Measurements from ENCODE around the gene ZKSCAN4.

The ZKSCAN4 gene

GRCh38 chr6:28264834-28265401 lies 12.8 kb upstream of the ZKSCAN4 start:
- Mint-ChIP-seq H3K4me1 (peaks cover 10% of the 10 kb centered on the region), H3K9me3 (no peaks in the 10 kb centered on the region), H3K36me3 (no peaks in the 10 kb centered on the region), H3K27me3 (peaks cover 10% of the 10 kb centered on the region), H3K27ac (no peak overlapping the region), H3K4me3 (no peak overlapping the region)
- CTCF ChIA-PET: no interaction called here
- no peak for DNase-seq

GRCh38 chr6:28263922-28264321 lies 11.9 kb upstream of the ZKSCAN4 start:
- Mint-ChIP-seq H3K4me3 (no peak overlapping the region), H3K4me1 (peaks cover 8% of the 10 kb centered on the region), H3K27me3 (peaks cover 20% of the 10 kb centered on the region), H3K9me3 (peaks cover under 1% of the 10 kb centered on the region), H3K36me3 (peaks cover 2% of the 10 kb centered on the region), H3K27ac (no peak overlapping the region)
- DNase-seq: no peak
- CTCF ChIA-PET: no interaction called here

GRCh38 chr6:28258877-28259777 lies 7.1 kb upstream of the ZKSCAN4 start, which contains the start of gene NKAPL:
Gene NKAPL (plus strand): TSS chr6:28259297. CDS start chr6:28259372, 75 bp downstream.
- peaks cover 35% of the 10 kb centered on the region for H3K27me3 Mint-ChIP-seq
- CTCF ChIA-PET: no interaction called here
- DNase-seq: peak; percentile 58
- peaks cover 7% of the 10 kb centered on the region for H3K9me3 Mint-ChIP-seq
- no peak within 1 kb of the TSS for H3K4me3 Mint-ChIP-seq
- H3K4me1 Mint-ChIP-seq: peaks cover 7% of the 10 kb centered on the region
- H3K36me3 Mint-ChIP-seq: peaks cover 9% of the 10 kb centered on the region
- H3K27ac Mint-ChIP-seq: peak within 1 kb of the TSS; percentile 60

GRCh38 chr6:28257042-28257441 lies 5.0 kb upstream of the ZKSCAN4 start:
- CTCF ChIA-PET: no interaction called here
- DNase-seq: no peak
- H3K36me3 Mint-ChIP-seq: peaks cover 10% of the 10 kb centered on the region
- H3K27ac Mint-ChIP-seq: no peak overlapping the region
- peaks cover 7% of the 10 kb centered on the region for H3K9me3 Mint-ChIP-seq
- peaks cover 14% of the 10 kb centered on the region for H3K4me1 Mint-ChIP-seq
- peaks cover 32% of the 10 kb centered on the region for H3K27me3 Mint-ChIP-seq
- no peak overlapping the region for H3K4me3 Mint-ChIP-seq

GRCh38 chr6:28254121-28254519 lies 2.1 kb upstream of the ZKSCAN4 start:
- DNase-seq: no peak
- CTCF ChIA-PET: interaction anchor here (0.7 kb wide), 1 partner anchor 13 kb away, joined by 3 read pairs; the partner anchor contains the start of gene ZSCAN26
- H3K4me1 Mint-ChIP-seq: peaks cover 38% of the 10 kb centered on the region

GRCh38 chr6:28251661-28252008 lies 434 bp downstream of the ZKSCAN4 start:
- Mint-ChIP-seq H3K36me3 (peaks cover 31% of the 10 kb centered on the region), H3K27me3 (peaks cover 10% of the 10 kb centered on the region), H3K27ac (peak overlapping the region; percentile 91), H3K4me3 (peak overlapping the region; percentile 98), H3K9me3 (no peaks in the 10 kb centered on the region), H3K4me1 (peaks cover 39% of the 10 kb centered on the region)
- CTCF ChIA-PET: interaction anchor here (1.1 kb wide), 1 partner anchor 105 kb away, joined by 4 read pairs; no protein-coding TSS in a partner anchor
- DNase-seq: peak; percentile 65

More at GRCh38 chr6:28254121-28254519, 2.1 kb upstream of the ZKSCAN4 start:
- Mint-ChIP-seq H3K27ac (no peak overlapping the region), H3K4me3 (no peak overlapping the region), H3K27me3 (peaks cover 17% of the 10 kb centered on the region), H3K36me3 (peaks cover 21% of the 10 kb centered on the region), H3K9me3 (peaks cover 7% of the 10 kb centered on the region)

- Mint-ChIP-seq H3K27me3 (peaks cover 5% of the 10 kb centered on the region), H3K9me3 (no peaks in the 10 kb centered on the region), H3K27ac (no peak overlapping the region), H3K36me3 (peaks cover 40% of the 10 kb centered on the region), H3K4me3 (peak overlapping the region; percentile 61), H3K4me1 (peaks cover 39% of the 10 kb centered on the region)
- no peak for DNase-seq
- CTCF ChIA-PET: interaction anchor here (0.9 kb wide), 1 partner anchor 105 kb away, joined by 6 read pairs; no protein-coding TSS in a partner anchor
Measured at GRCh38 chr6:28250747-28251146, 1.3 kb downstream of the ZKSCAN4 start.

GRCh38 chr6:28248916-28249315 lies 3.2 kb downstream of the ZKSCAN4 start:
- H3K27me3 Mint-ChIP-seq: no peaks in the 10 kb centered on the region
- H3K27ac Mint-ChIP-seq: no peak overlapping the region
- peaks cover 39% of the 10 kb centered on the region for H3K4me1 Mint-ChIP-seq
- no peak overlapping the region for H3K4me3 Mint-ChIP-seq
- CTCF ChIA-PET: no interaction called here
- H3K9me3 Mint-ChIP-seq: no peaks in the 10 kb centered on the region
- peaks cover 57% of the 10 kb centered on the region for H3K36me3 Mint-ChIP-seq
- no peak for DNase-seq

GRCh38 chr6:28245206-28245941 lies 6.7 kb downstream of the ZKSCAN4 start:
- Mint-ChIP-seq H3K36me3 (peaks cover 54% of the 10 kb centered on the region), H3K9me3 (no peaks in the 10 kb centered on the region), H3K4me1 (peaks cover 16% of the 10 kb centered on the region), H3K4me3 (no peak overlapping the region), H3K27me3 (no peaks in the 10 kb centered on the region), H3K27ac (no peak overlapping the region)
- no peak for DNase-seq
- CTCF ChIA-PET: no interaction called here

GRCh38 chr6:28243946-28244345 lies 8.1 kb downstream of the ZKSCAN4 start:
- CTCF ChIA-PET: no interaction called here
- Mint-ChIP-seq H3K36me3 (peaks cover 50% of the 10 kb centered on the region), H3K27ac (no peak overlapping the region), H3K4me1 (peaks cover 6% of the 10 kb centered on the region), H3K9me3 (no peaks in the 10 kb centered on the region), H3K4me3 (no peak overlapping the region), H3K27me3 (no peaks in the 10 kb centered on the region)
- no peak for DNase-seq

- CTCF ChIA-PET: no interaction called here
- Mint-ChIP-seq H3K4me3 (no peak overlapping the region), H3K27me3 (peaks cover 10% of the 10 kb centered on the region), H3K9me3 (peaks cover 2% of the 10 kb centered on the region), H3K27ac (no peak overlapping the region), H3K4me1 (no peaks in the 10 kb centered on the region), H3K36me3 (peaks cover 19% of the 10 kb centered on the region)
- no peak for DNase-seq
Measured at GRCh38 chr6:28240471-28240870, 11.6 kb downstream of the ZKSCAN4 start.

- Mint-ChIP-seq H3K4me3 (no peak overlapping the region), H3K36me3 (peaks cover 12% of the 10 kb centered on the region), H3K4me1 (no peaks in the 10 kb centered on the region), H3K27me3 (peaks cover 11% of the 10 kb centered on the region), H3K9me3 (peaks cover 2% of the 10 kb centered on the region), H3K27ac (no peak overlapping the region)
- DNase-seq: no peak
- CTCF ChIA-PET: no interaction called here
Measured at GRCh38 chr6:28239636-28240035, 12.4 kb downstream of the ZKSCAN4 start.

GRCh38 chr6:28235912-28236452 lies 16.1 kb downstream of the ZKSCAN4 start:
- Mint-ChIP-seq H3K27ac (no peak overlapping the region), H3K36me3 (peaks cover 1% of the 10 kb centered on the region)
- CTCF ChIA-PET: no interaction called here

GRCh38 chr6:28232785-28233184 lies 19.3 kb downstream of the ZKSCAN4 start:
- H3K27ac Mint-ChIP-seq: no peak overlapping the region
- peaks cover 15% of the 10 kb centered on the region for H3K4me1 Mint-ChIP-seq
- CTCF ChIA-PET: no interaction called here
- no peak for DNase-seq
- H3K36me3 Mint-ChIP-seq: peaks cover 12% of the 10 kb centered on the region
- peaks cover 10% of the 10 kb centered on the region for H3K9me3 Mint-ChIP-seq
- peaks cover 19% of the 10 kb centered on the region for H3K27me3 Mint-ChIP-seq
- no peak overlapping the region for H3K4me3 Mint-ChIP-seq

More at GRCh38 chr6:28235912-28236452, 16.1 kb downstream of the ZKSCAN4 start:
- Mint-ChIP-seq H3K4me1 (no peaks in the 10 kb centered on the region), H3K27me3 (peaks cover 22% of the 10 kb centered on the region), H3K4me3 (no peak overlapping the region), H3K9me3 (peaks cover 12% of the 10 kb centered on the region)
- no peak for DNase-seq

All from activated naive CD4-positive, alpha-beta T cell treated with anti-CD3 and anti-CD28 coated beads, Interleukin-2, amount 10 ng/mL, durations not matched to agents 7 days and 5 days (primary cell).